Testis (tissue), 3 donors: ENCODE data around the gene FBXO3. TPM values are rescaled to one million over a fixed set of nuclear protein-coding genes. Genes with fewer than 3 reads are reported as not detected.
"Not testable (repeated sequence)": the region's sequence is repeated elsewhere in the genome, so short reads cannot be mapped to it uniquely, and the experiment has no call there.

ENCODE experiments used
- DNase-seq: peaks from one replicate; pipeline ENCODE4 v3.0.0-alpha.2; 2019
- H3K27ac ChIP-seq, 2 donors: fragments of 200-600 bp; sonication (generic); one replicate each; pipeline ENCODE4 v1.5.1; 2019
- H3K27me3 ChIP-seq: fragments of 200-600 bp; sonication (generic); one replicate; pipeline ENCODE4 v1.5.1; 2019
- H3K36me3 ChIP-seq: fragments of 200-600 bp; sonication (generic); one replicate; pipeline ENCODE4 v1.5.1; 2017; ENCODE audit warnings: low read depth; ENCODE audit errors: missing control alignments
- H3K4me1 ChIP-seq: fragments of 200-600 bp; sonication (generic); one replicate; pipeline ENCODE4 v1.5.1; 2019
- H3K4me3 ChIP-seq, 2 donors: fragments of 200-600 bp; sonication (generic); one replicate each; pipeline ENCODE4 v1.5.1; 2017 to 2019
- H3K9me3 ChIP-seq: fragments of 200-600 bp; sonication (generic); one replicate; pipeline ENCODE4 v1.5.1; 2017
- CTCF ChIP-seq, 3 experiments: fragments of 450-650 bp in 2 of 3; fragments of 200-600 bp in 1 of 3; sonication (generic) in 1 of 3; IDR thresholded peaks; one replicate each; pipeline ENCODE4 v1.5.1; 2016 to 2019; ENCODE audit warnings: antibody characterized with exemption in 3 of 3, mild to moderate bottlenecking in 2 of 3, moderate library complexity in 1 of 3
- POLR2A ChIP-seq: fragments of 450-650 bp; IDR thresholded peaks from one replicate; pipeline ENCODE4 v1.6.1; 2017; ENCODE audit warnings: antibody characterized with exemption, mild to moderate bottlenecking, moderate library complexity
- WGBS, 2 donors: methylation state at CpG; one replicate each; pipeline ENCODE4 v1.1.5; 2018; 5-methylcytosine and 5-hydroxymethylcytosine counted together
- intact Hi-C: fragments of 100-400 bp; cut with DNase I; formaldehyde crosslinking; loops from one replicate; pipeline ENCODE4 v1.15.1; 2023; ENCODE audit warnings: low total_unique reads
- polyA plus RNA-seq: library from polyadenylated mRNA; stranded (reverse); fragments of 350-450 nt; fragmentation: Illumina TruSeq; extraction: RNeasy Lipid Tissue Mini Kit (QIAGEN cat#74804); gene quantifications from one replicate; pipeline ENCODE4 v1.2.3, GENCODE V29; 2014; ENCODE audit warnings: low read depth, low replicate concordance; ENCODE audit not compliant: insufficient read depth
- total RNA-seq, 2 donors: library from RNA; depleted of rRNA; stranded (reverse); fragments of >200 nt; gene quantifications; one replicate each; pipeline ENCODE4 v1.2.3, GENCODE V29; 2016

Gene FBXO3
- total and polyA plus RNA-seq, 3 donors from 2014 or later: 27.2 to 44.8 (median 39.3) TPM

- TF ChIP-seq CTCF (IDR thresholded peaks at IDR 0.05) (no peak), POLR2A (no peak)
- 70 to 71% methylated on average over 3 of the region's 3 CpGs for WGBS, 2 donors
- H3K4me1 ChIP-seq: peaks cover 7% of the 10 kb centered on the region
Observed at GRCh38 chr11:33712436-33712835, 61.9 kb downstream of the FBXO3 start.

GRCh38 chr11:33709466-33709865 lies 64.9 kb downstream of the FBXO3 start:
- Histone ChIP-seq H3K27me3 (no peaks in the 10 kb centered on the region), H3K4me3 (no peak overlapping the region), H3K27ac (no peak overlapping the region), H3K4me1 (peaks cover 7% of the 10 kb centered on the region), H3K9me3 (no peaks in the 10 kb centered on the region), H3K36me3 (no peaks in the 10 kb centered on the region)
- TF ChIP-seq POLR2A (no peak), CTCF (IDR thresholded peaks at IDR 0.05) (no peak)
- no peak for DNase-seq
- 50 to 60% methylated on average over 3 of the region's 3 CpGs for WGBS, 2 donors
- intact Hi-C loops: no loop called here

More at GRCh38 chr11:33712436-33712835, 61.9 kb downstream of the FBXO3 start:
- Histone ChIP-seq H3K27me3 (no peaks in the 10 kb centered on the region), H3K4me3 (no peak overlapping the region), H3K36me3 (no peaks in the 10 kb centered on the region), H3K27ac (no peak overlapping the region), H3K9me3 (no peaks in the 10 kb centered on the region)
- no peak for DNase-seq
- intact Hi-C loops: no loop called here

GRCh38 chr11:33708985-33709384 lies 65.3 kb downstream of the FBXO3 start:
- TF ChIP-seq POLR2A: no peak
- 84 to 87% methylated on average over 1 of the region's 1 CpG for WGBS, 2 donors
- no peak for DNase-seq
- Histone ChIP-seq H3K4me3 (no peak overlapping the region), H3K9me3 (no peaks in the 10 kb centered on the region), H3K27ac (no peak overlapping the region), H3K4me1 (peaks cover 7% of the 10 kb centered on the region), H3K27me3 (no peaks in the 10 kb centered on the region), H3K36me3 (no peaks in the 10 kb centered on the region)
- intact Hi-C loops: no loop called here

GRCh38 chr11:33707831-33708230 lies 66.5 kb downstream of the FBXO3 start:
- H3K36me3 ChIP-seq, H3K4me1 ChIP-seq, H3K9me3 ChIP-seq, H3K27me3 ChIP-seq, intact Hi-C loops, H3K4me3 ChIP-seq, DNase-seq, H3K27ac ChIP-seq: not testable (repeated sequence)
- 83 to 91% methylated on average over 2 of the region's 2 CpGs for WGBS, 2 donors

GRCh38 chr11:33706966-33707365 lies 67.4 kb downstream of the FBXO3 start:
- 79 to 88% methylated on average over 2 of the region's 2 CpGs for WGBS, 2 donors
- intact Hi-C loops: no loop called here
- no peaks in the 10 kb centered on the region for H3K36me3 ChIP-seq
- TF ChIP-seq CTCF (IDR thresholded peaks at IDR 0.05) (no peak), POLR2A (no peak)
- H3K27ac ChIP-seq: peak overlapping the region in 1 of 2 donors; percentile 41
- no peak for DNase-seq
- H3K4me1 ChIP-seq: no peaks in the 10 kb centered on the region
- no peaks in the 10 kb centered on the region for H3K27me3 ChIP-seq
- H3K9me3 ChIP-seq: no peaks in the 10 kb centered on the region
- no peak overlapping the region for H3K4me3 ChIP-seq

GRCh38 chr11:33706546-33706945 lies 67.8 kb downstream of the FBXO3 start:
- peaks cover 3% of the 10 kb centered on the region for H3K4me1 ChIP-seq
- no peaks in the 10 kb centered on the region for H3K36me3 ChIP-seq
- peak overlapping the region in 1 of 2 donors; percentile 41 for H3K27ac ChIP-seq
- 53 to 63% methylated on average over 2 of the region's 2 CpGs for WGBS, 2 donors
- H3K9me3 ChIP-seq: no peaks in the 10 kb centered on the region
- no peaks in the 10 kb centered on the region for H3K27me3 ChIP-seq
- H3K4me3 ChIP-seq: no peak overlapping the region
- TF ChIP-seq CTCF (IDR thresholded peaks at IDR 0.05) (no peak), POLR2A (no peak)
- intact Hi-C loops: no loop called here
- no peak for DNase-seq
